ENCODE data around the gene ORMDL3. TPM values are rescaled to one million over a fixed set of nuclear protein-coding genes. Genes with fewer than 3 reads are reported as not detected.

ORMDL3 gene
- total RNA-seq, 1 experiment from 2014 or later = 1,738 TPM

GRCh38 chr17:39972271-39972670 is 44.9 kb upstream of the ORMDL3 start:
- CTCF ChIA-PET = interaction anchor here (0.5 to 109.6 kb wide), 25 partner anchors 4 to 516 kb away, joined by 3 to 8195 read pairs (median 8); partner anchors contain the start of genes CSF3, ERBB2, GRB7 and GSDMA
- Mint-ChIP-seq H3K4me3 (ENCODE audit: low read depth, unreplicated experiment) (no peak overlapping the region), H3K9me3 (ENCODE audit: low read depth, unreplicated experiment) (no peaks in the 10 kb centered on the region), H3K36me3 (ENCODE audit: insufficient read depth, unreplicated experiment) (peaks cover 14% of the 10 kb centered on the region), H3K27me3 (ENCODE audit: unreplicated experiment) (peaks cover 84% of the 10 kb centered on the region), H3K27ac (ENCODE audit: unreplicated experiment) (no peak overlapping the region), H3K4me1 (ENCODE audit: low read depth, unreplicated experiment) (peaks cover 17% of the 10 kb centered on the region)
- TF ChIP-seq CTCF (IDR thresholded peaks at IDR 0.05; ENCODE audit: unreplicated experiment) = no peak
- no peak for DNase-seq
- BruUV-seq (replicated peaks) = no TSS peak
- intact Hi-C loops (cut with micrococcal nuclease; ENCODE audit: unreplicated experiment) = no loop called here

GRCh38 chr17:39971076-39971603 is 43.7 kb upstream of the ORMDL3 start:
- DNase-seq = no peak
- H3K4me3 Mint-ChIP-seq (ENCODE audit: low read depth, unreplicated experiment) = no peak overlapping the region
- peaks cover 21% of the 10 kb centered on the region for H3K36me3 Mint-ChIP-seq (ENCODE audit: insufficient read depth, unreplicated experiment)
- H3K27me3 Mint-ChIP-seq (ENCODE audit: unreplicated experiment) = peaks cover 73% of the 10 kb centered on the region
- intact Hi-C loops (cut with micrococcal nuclease; ENCODE audit: unreplicated experiment) = no loop called here
- CTCF ChIA-PET = interaction anchor here (0.5 to 109.6 kb wide), 27 partner anchors 3 to 798 kb away, joined by 3 to 8195 read pairs (median 11); partner anchors contain the start of genes CSF3, ERBB2, GRB7 and GSDMA
- peaks cover 3% of the 10 kb centered on the region for H3K9me3 Mint-ChIP-seq (ENCODE audit: low read depth, unreplicated experiment)
- H3K27ac Mint-ChIP-seq (ENCODE audit: unreplicated experiment) = no peak overlapping the region
- H3K4me1 Mint-ChIP-seq (ENCODE audit: low read depth, unreplicated experiment) = peaks cover 26% of the 10 kb centered on the region
- TF ChIP-seq CTCF (IDR thresholded peaks at IDR 0.05; ENCODE audit: unreplicated experiment) = no peak
- BruUV-seq (replicated peaks) = no TSS peak

GRCh38 chr17:39970157-39970692 is 42.8 kb upstream of the ORMDL3 start:
- H3K27me3 Mint-ChIP-seq (ENCODE audit: unreplicated experiment) = peaks cover 69% of the 10 kb centered on the region
- no peak for TF ChIP-seq CTCF (IDR thresholded peaks at IDR 0.05; ENCODE audit: unreplicated experiment)
- TSS peak; percentile 41 for BruUV-seq (replicated peaks)
- peaks cover 3% of the 10 kb centered on the region for H3K9me3 Mint-ChIP-seq (ENCODE audit: low read depth, unreplicated experiment)
- H3K4me1 Mint-ChIP-seq (ENCODE audit: low read depth, unreplicated experiment) = peaks cover 26% of the 10 kb centered on the region
- CTCF ChIA-PET = interaction anchor here (0.6 to 109.6 kb wide), 23 partner anchors 2 to 1148 kb away, joined by 3 to 8195 read pairs (median 17); partner anchors contain the start of genes CSF3, ERBB2, GRB7 and GSDMA
- H3K27ac Mint-ChIP-seq (ENCODE audit: unreplicated experiment) = no peak overlapping the region
- DNase-seq = peak; percentile 83
- peaks cover 21% of the 10 kb centered on the region for H3K36me3 Mint-ChIP-seq (ENCODE audit: insufficient read depth, unreplicated experiment)
- intact Hi-C loops (cut with micrococcal nuclease; ENCODE audit: unreplicated experiment) = loop anchor here (1.0 kb wide), 1 partner anchor 11 kb away; no protein-coding TSS in a partner anchor
- H3K4me3 Mint-ChIP-seq (ENCODE audit: low read depth, unreplicated experiment) = peak overlapping the region; percentile 5

GRCh38 chr17:39969375-39969774 is 42.0 kb upstream of the ORMDL3 start:
- CTCF ChIA-PET = interaction anchor here (0.6 to 109.6 kb wide), 29 partner anchors 1 to 1147 kb away, joined by 3 to 8195 read pairs (median 9); partner anchors contain the start of genes CSF3, ERBB2, GRB7 and GSDMA
- Mint-ChIP-seq H3K4me3 (ENCODE audit: low read depth, unreplicated experiment) (no peak overlapping the region), H3K36me3 (ENCODE audit: insufficient read depth, unreplicated experiment) (peaks cover 21% of the 10 kb centered on the region), H3K27ac (ENCODE audit: unreplicated experiment) (no peak overlapping the region), H3K9me3 (ENCODE audit: low read depth, unreplicated experiment) (peaks cover 3% of the 10 kb centered on the region), H3K4me1 (ENCODE audit: low read depth, unreplicated experiment) (peaks cover 26% of the 10 kb centered on the region), H3K27me3 (ENCODE audit: unreplicated experiment) (peaks cover 70% of the 10 kb centered on the region)
- no TSS peak for BruUV-seq (replicated peaks)
- peak; percentile 73 for DNase-seq
- intact Hi-C loops (cut with micrococcal nuclease; ENCODE audit: unreplicated experiment) = no loop called here
- no peak for TF ChIP-seq CTCF (IDR thresholded peaks at IDR 0.05; ENCODE audit: unreplicated experiment)

All from Calu3 (cell line).